ENCODE data around the gene GBP1.
"Not testable (repeated sequence)": the region's sequence is repeated elsewhere in the genome, so short reads cannot be mapped to it uniquely, and the experiment has no call there.

GRCh38 chr1:89034004-89034403, 31.0 kb downstream of the GBP1 start:
- TF ChIP-seq EZH2 (IDR thresholded peaks at IDR 0.05; ENCODE audit: borderline replicate concordance, low read depth, low read length, severe bottlenecking); CTCF (IDR thresholded peaks at IDR 0.05; ENCODE audit: extremely low read depth in 1 of 2, insufficient read depth in 1 of 2, low read depth in 1 of 2, low read length in 2 of 2); POLR2AphosphoS5 (IDR thresholded peaks at IDR 0.05; ENCODE audit: insufficient read depth, low read depth, low read length); MYC (IDR thresholded peaks at IDR 0.05; ENCODE audit: low read depth, low read length); MAX (IDR thresholded peaks at IDR 0.05; ENCODE audit: insufficient read depth, insufficient read length); POLR2A (IDR thresholded peaks at IDR 0.05; ENCODE audit: low read depth, low read length): not testable (repeated sequence)

Measured in endothelial cell of umbilical vein (primary cell).